Stimulated activated CD8-positive, alpha-beta memory T cell treated with anti-CD3 and anti-CD28 coated beads, Interleukin-4, amount 100 ng/mL, for 48 hours (primary cell): ENCODE measurements around the gene CRYBG2.
"Not testable (repeated sequence)": the region's sequence is repeated elsewhere in the genome, so short reads cannot be mapped to it uniquely, and the experiment has no call there.

Experiments used
- DNase-seq: peaks from one replicate; pipeline ENCODE4 v3.0.0-alpha.2; 2020

Gene CRYBG2, protein sequence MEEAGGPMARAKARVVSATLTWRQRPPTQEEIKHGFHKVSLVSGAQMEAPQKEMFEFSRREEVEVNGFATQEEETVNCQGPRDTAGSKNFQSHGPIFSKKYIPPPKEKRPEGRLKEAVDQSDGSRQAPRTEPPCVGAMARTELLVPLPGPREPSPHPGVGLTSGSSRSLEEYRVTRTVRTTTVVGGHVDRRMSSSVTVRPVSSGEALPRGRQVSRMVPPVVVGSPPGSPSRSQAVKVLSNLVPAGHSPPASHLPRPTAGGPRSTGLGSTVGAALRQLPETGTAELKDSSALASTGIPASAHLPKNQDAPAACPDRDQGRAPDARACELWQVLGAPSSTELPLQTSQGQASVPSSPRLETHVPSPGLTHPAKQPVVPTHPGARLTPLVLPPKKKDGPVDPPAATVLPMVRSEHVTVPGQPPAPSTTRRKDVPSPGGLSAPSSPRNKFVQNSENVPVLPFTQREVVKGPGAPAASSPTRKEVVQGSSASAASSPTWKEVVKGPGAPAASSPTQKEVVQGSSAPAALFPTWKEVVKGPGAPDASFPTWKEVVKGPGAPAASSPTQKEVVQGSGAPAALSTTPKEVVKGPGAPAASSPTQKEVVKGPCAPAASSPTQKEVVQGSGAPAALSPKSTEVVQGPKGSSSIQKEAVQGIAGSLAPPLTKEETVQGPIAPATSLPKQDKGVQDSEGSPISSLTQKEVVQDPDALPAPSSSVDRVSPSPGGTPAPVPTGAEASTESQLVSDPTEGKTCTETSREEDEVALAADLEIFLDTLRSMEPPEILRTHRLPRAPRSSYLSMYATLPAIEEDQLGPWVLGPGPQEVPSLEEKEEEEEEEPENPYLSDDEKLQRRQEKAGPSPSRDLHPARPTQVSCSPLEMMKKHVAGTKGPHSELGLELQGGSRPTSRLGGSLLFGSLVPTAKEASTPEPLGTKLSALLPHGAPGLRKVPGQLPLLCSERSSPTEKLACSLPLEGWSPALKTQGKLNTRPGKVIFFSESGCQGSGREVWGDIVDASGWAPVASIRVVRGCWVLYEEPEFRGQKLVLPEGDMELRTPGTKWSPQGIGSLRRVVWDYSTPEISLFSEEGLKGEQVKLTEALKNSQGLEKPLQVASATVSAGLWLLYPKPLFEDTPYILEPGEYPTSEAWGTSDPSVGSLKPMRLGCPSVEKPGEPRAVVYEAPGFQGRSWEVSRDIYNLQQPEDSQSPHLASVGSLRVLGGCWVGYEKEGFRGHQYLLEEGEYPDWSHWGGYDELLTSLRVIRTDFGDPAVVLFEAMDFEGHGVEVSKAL (N-terminal part only)

DNA sequence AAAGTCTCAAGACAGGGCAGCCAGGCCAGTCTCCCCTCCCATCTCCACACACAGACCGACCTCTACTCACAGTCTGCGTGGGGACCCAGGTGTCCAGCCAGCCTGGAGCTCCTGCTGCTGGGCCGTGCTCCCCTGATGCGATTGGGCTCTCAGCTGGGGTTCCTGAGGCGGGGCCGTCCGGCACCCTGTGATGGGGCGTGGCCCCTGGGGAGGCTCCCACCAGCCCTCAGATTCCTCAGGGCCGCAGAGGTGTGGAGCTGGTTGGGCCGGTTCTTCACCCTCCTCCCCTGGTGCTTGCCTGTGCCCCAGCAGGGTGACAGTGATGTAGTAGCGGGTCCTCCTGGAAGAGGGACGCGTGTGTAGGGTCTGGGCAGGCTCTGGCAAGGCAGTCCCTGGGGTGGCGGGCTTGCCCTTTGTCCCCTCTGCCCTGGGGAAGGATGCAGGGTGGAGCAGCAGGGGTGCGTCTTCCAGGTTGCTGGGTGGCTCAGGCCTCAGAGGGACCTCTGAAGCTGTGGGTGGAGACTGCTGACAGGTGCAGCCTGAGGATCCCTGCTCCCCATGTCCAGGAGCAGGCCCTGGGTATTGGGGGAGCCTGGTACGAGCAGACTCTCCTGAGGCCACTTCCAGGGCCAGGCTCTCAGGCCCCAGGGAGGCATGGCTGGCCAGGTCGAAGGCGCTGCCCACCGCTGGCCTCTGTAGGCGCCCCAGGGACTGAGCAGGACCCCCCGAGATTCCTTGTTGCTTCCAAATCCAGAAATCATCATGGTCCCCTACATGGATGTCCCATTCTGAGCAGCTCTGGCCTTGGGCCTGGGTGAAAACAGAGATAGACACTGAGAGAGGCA, at the start of gene CRYBG2:
Gene CRYBG2, minus strand, starts transcription at position 155 of the 845 bp plus-strand sequence. CDS start 7,473 bp downstream, outside the sequence.
- DNase-seq = no peak

- no peak for DNase-seq
These were observed 49.7 kb upstream of the CRYBG2 start for GRCh38 chr1:26403656-26404055.

DNA sequence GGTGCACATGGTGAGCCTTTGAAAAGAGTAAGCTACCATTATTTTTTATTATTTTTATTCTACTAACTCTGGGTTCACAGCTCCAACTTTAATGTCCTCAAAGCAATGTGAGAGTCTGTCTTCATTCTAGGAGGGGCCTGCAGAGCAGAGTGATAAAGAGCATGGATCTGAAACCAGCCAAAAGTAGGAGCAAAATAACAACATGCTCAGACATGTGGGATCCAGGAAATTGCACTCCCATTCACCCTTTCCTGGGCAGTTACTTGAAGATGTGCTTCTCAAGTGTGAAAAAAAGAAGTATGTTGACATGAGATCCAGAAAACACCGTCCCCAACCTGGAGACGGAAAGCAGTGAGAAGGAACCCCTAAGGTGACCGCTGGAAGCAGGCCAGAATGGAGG, 48.0 kb upstream of the CRYBG2 start:
- DNase-seq = no peak

DNA sequence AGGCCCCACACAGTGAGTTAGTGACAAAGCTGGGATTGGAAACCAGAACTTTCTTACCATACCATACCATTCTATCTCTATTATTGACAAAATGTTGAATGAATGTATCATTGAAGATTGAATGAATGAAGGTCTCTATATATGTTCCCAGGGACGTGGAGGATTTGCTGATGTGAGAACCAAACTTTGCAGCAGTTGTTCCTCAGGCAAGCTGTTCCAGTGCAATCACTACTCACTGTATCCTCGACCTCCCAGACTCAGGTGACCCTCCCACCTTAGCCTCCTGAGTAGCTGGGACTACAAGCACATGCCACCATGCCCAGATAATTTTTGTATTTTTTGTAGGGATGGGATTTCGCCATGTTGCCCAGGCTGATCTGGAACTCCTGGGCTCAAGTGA, 45.1 kb upstream of the CRYBG2 start:
- no peak for DNase-seq

- DNase-seq = no peak
These were observed 41.8 kb upstream of the CRYBG2 start for GRCh38 chr1:26395754-26396153.

DNA sequence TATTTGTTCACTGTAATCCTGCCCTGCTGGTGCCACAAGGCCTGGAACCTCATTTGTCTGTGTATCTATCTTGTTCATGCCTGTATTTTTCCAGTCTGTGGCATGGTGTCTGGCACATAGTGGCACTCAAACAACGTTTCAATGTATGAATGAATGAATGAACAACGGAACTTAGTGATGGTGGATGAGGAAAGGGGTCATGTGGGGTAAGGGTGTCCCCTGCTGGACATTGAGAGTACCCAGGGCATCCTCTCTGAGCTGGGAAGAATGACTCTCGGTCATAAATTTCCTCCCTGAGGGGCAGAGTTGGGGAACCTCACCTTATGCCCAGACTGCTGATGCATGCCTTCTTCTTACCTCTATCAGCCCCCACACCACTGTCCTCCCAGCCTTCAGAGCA, 37.5 kb upstream of the CRYBG2 start:
- peak; percentile 54 for DNase-seq

DNA sequence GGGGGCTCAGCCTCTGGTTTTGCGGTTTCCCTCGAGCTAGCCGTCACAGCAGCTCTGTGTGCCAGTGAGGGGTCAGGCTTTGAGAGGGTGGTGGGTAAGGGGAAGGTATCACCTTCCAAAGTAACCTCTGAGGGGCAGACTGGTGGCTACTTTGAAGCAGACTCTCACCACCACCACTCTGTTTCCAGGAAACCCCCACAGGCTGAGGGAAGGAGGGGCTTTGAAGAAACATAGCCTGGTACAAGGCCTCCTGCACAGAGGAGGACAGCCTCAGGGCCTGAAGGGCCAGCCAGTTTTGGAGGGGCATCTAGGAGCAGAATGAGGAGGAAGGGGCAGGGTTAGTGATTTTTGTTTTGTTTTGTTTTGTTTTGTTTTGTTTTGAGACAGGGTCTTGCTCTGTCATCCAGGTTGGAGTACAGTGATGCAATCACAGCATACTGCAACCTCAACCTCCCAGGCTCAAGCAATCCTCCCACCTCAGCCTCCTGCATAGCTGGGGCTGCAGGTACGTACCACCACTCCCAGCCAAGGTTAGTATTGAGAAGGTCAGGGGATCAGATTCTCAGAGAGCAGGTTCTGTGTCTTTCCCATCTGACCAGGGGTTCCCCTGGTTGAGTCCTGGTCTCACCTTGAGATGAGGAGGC, 35.8 kb upstream of the CRYBG2 start:
- no peak for DNase-seq

GRCh38 chr1:26388791-26389445, 35.0 kb upstream of the CRYBG2 start:
- DNase-seq = no peak

DNA sequence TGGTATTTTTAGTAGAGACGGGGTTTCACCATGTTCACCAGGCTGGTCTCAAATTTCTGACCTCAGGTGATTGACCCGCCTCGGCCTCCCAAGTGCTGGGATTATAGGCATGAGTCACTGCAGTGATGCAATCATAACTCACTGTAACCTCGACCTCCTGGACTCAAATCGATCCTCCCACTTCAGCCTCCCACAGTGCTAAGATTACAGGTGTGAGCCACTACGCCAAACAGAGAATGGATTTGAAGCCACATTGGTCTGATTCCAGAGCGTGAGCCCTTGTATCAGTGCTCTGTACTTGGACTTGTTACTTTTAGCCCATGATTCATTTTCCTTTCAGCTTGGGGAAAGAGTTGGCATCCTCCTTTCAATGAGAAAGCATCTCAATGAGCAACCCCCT, 33.5 kb upstream of the CRYBG2 start:
- no peak for DNase-seq

- DNase-seq = not testable (repeated sequence)
These were observed 31.1 kb upstream of the CRYBG2 start for GRCh38 chr1:26385063-26385462.

GRCh38 chr1:26384076-26384475, 30.1 kb upstream of the CRYBG2 start:
- DNase-seq = no peak

DNA sequence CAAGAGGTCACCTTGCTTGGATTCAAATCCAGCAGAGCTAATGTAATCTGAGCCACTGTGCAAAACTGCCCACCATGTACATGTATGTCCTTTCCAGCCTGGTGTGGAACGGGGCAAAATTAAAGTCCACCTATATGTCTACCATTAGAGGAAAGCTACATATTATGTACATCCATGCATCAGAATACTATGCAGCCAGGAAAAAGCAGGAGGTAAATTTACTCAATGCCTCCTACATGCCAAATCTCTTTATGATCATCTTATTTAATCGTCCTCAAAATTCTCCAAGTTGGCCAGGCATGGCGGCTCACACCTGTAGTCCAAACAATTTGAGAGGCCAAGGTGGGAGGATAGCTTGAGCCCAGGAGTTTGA, 24.9 kb upstream of the CRYBG2 start:
- no peak for DNase-seq

DNA sequence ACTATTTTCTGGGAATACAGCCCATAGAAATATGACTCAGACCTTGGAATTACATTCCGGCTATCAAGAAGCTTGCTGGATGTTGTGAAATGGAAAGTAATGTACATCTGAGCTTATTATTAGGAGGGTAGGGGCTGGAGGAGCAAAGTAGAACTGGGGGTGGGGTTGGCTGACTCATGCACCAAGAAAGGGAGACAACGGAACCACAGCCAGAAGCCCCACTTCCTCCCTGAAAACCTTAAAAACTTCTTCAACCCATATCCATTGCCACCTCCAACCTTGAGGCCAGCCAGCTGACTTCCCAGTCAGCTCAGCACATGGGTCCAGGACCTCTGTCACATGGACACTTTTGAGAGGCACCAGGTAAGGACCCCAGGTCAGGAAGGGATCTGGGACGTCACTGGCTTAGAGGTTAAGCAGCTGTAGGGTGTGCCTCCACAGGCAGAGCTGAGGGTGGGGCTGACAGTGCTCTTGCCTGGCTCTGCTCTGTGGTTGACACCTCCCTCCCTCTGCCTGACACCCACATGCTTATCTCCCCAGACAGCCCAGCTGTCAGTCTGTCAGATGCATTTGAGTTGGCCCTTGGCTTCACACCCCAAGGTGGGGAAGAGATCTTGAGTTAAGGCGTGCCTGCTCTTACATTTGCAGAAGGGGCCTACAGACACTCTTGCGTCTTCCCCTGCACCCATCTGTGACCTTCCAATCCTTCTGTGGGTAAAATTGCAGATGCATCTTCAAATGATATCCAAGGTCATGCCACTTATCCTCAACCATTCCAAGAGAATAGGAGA, 24.4 kb upstream of the CRYBG2 start:
- DNase-seq = peak; percentile 82

DNA sequence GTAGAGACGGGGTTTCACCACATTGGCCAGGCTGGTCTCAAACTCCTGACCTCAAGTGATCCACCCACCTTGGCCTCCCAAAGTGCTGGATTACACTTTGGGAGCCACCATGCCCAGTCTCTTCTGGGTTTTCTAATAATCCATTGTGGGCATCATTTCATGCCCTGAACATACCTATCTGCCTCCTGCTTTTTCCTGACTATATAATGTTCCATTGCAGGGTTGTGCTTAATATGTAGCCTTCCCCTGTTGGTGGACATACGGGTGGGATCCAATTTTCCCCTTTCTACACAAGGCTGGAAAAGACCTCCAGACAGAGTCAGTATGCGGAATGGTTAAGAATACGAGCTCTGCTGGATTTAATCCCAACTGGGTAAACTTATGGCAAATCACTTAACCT, 22.1 kb upstream of the CRYBG2 start:
- no peak for DNase-seq

DNA sequence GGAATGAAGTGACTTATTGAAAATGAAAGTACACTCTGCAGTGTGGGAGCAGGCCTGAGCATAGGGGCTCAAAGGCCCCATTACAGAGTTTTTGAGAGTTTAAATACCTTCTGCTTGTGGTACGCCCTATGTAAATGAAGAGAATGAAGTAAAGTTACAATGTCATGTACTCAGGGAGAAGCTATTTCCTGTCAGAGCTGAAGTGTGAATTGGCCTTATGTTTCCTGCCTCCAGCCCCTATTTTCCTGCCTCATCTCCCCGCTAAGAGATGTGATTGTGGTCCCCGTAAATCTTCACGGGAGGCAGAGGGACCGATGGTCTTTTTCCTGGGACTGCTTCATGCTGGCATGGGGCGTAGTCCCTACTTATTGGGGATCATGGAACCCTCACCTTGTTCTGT, 21.2 kb upstream of the CRYBG2 start:
- DNase-seq = no peak

GRCh38 chr1:26374361-26374760, 20.4 kb upstream of the CRYBG2 start:
- peak; percentile 54 for DNase-seq

- no peak for DNase-seq
These were observed 19.9 kb upstream of the CRYBG2 start for GRCh38 chr1:26373789-26374188.

- DNase-seq = peak; percentile 38
These were observed 19.4 kb upstream of the CRYBG2 start for GRCh38 chr1:26373281-26373680.

GRCh38 chr1:26372611-26373010, 18.7 kb upstream of the CRYBG2 start, which contains the start of gene ZNF683:
TSS of gene ZNF683 (minus strand) at chr1:26372750. CDS start at chr1:26368571, 4,179 bp downstream.
- DNase-seq = not testable (repeated sequence)

DNA sequence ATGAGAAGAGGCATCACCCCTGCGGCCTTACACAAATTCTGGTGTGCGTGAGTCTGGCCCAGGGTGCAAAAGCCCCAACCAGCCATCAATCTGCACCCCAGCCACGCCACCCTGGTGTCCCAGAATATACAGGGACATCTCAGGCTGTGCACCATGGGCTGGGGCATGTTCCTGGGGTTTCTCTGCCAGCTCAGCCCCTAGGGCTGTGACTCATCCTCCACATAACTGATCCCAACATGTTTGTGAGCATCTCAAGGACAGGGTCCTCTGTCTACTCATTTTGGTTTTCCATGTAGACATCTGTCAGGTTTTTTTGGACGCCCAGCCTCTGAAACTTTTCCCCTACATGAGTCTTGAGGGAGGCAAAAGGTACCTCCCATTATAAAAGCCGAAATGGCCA, 18.1 kb upstream of the CRYBG2 start:
- DNase-seq = no peak
